Adrenal gland (tissue), 12 donors: ENCODE data around the gene AP1B1. TPM values are rescaled to one million over a fixed set of nuclear protein-coding genes. Genes with fewer than 3 reads are reported as not detected.

Source experiments
- DNase-seq, 7 donors: peaks; one replicate each; pipeline ENCODE4 v3.0.0-alpha.2; 2019 to 2020
- H3K27ac ChIP-seq, 5 donors: fragments of 200-600 bp; sonication (generic) in 4 of 5; 1 replicate in 3 of 5; 2 replicates in 2 of 5; pipeline versions ENCODE4 v1.5.1 to v1.8.0; 2016 to 2020; ENCODE audit warnings: mild to moderate bottlenecking in 1 of 5
- H3K27me3 ChIP-seq: fragments of 200-600 bp; 2 replicates; pipeline ENCODE4 v1.8.0; 2021
- H3K36me3 ChIP-seq, 2 donors: fragments of 200-600 bp; replicated peaks in 1 of 2; 1 replicate in 1 of 2; 2 replicates in 1 of 2; pipeline versions ENCODE4 v1.5.1 to v1.8.0; 2018 to 2022
- H3K4me1 ChIP-seq, 2 donors: fragments of 200-600 bp; replicated peaks in 1 of 2; 1 replicate in 1 of 2; 2 replicates in 1 of 2; pipeline versions ENCODE4 v1.5.1 to v1.8.0; 2018 to 2021
- H3K4me3 ChIP-seq, 4 donors: fragments of 200-600 bp; sonication (generic) in 3 of 4; one replicate each; pipeline ENCODE4 v1.5.1; 2016 to 2018
- H3K9me3 ChIP-seq, 3 donors: fragments of 200-600 bp; sonication (generic) in 1 of 3; replicated peaks in 1 of 3; 1 replicate in 2 of 3; 2 replicates in 1 of 3; pipeline versions ENCODE4 v1.5.1 to v1.8.0; 2016 to 2021
- POLR2A ChIP-seq, 2 donors: fragments of 450-650 bp; IDR thresholded peaks; one replicate each; pipeline ENCODE4 v1.6.1; 2017; ENCODE audit warnings: antibody characterized with exemption in 2 of 2, mild to moderate bottlenecking in 2 of 2, moderate library complexity in 1 of 2
- WGBS, 4 donors: extraction: QIAGEN DNeasy Blood & Tissue Kit in 2 of 4; methylation state at CpG; one replicate each; pipeline versions ENCODE4 v1.1.5 to v1.1.7; 2013 to 2017; 5-methylcytosine and 5-hydroxymethylcytosine counted together
- intact Hi-C, 2 donors: fragments of 100-400 bp; cut with DNase I; formaldehyde crosslinking; loops; one replicate each; pipeline versions ENCODE4 v1.14.1 to v1.15.0; 2022 to 2023
- polyA plus RNA-seq, 3 donors: library from polyadenylated mRNA; stranded (reverse); fragments of 200-250 nt in 2 of 3; fragments of 350-450 nt in 1 of 3; fragmentation: Illumina TruSeq in 1 of 3; extraction: RNeasy Lipid Tissue Mini Kit (QIAGEN cat#74804) in 1 of 3; gene quantifications; one replicate each; pipeline ENCODE4 v1.2.3, GENCODE V29; 2013 to 2014
- total RNA-seq, 9 donors: library from RNA; depleted of rRNA in 4 of 9; stranded (reverse); fragments of >200 nt in 4 of 9; fragments of 120-200 nt in 1 of 9; fragmentation: NEBNext Ultra II Directional in 1 of 9; extraction: Animal tissue kit (Norgen Biotek cat#: 25700) in 1 of 9; gene quantifications; one replicate each; pipeline versions ENCODE4 v1.1.0 to v1.2.4, GENCODE V29; 2013 to 2023
- TF ChIP-seq, protein P1 (sequence below), 6 experiments: fragments of 450-650 bp in 4 of 6; fragments of 200-600 bp in 2 of 6; sonication (generic) in 1 of 6; IDR thresholded peaks; 1 replicate in 5 of 6; 2 replicates in 1 of 6; pipeline versions ENCODE4 v1.5.1 to v1.8.0; 2016 to 2021; ENCODE audit warnings: antibody characterized with exemption in 6 of 6, mild to moderate bottlenecking in 2 of 6, moderate library complexity in 1 of 6
- donor health status: healthy with polysubstance abuse.
- donor health status: Bipolar disorder and iron deficiency.
- donor health status: DM: yes; HTN: yes; CAD: no.
- donor health status: DM: no; HTN: no; CAD: no.
- donor health status: DM: no; HTN: no; CAD: no.
- donor health status: DM: yes; HTN: yes; CAD: no.

The AP1B1 gene
- total and polyA plus RNA-seq, 12 donors: 47.6 to 190 (median 109) TPM

DNA sequence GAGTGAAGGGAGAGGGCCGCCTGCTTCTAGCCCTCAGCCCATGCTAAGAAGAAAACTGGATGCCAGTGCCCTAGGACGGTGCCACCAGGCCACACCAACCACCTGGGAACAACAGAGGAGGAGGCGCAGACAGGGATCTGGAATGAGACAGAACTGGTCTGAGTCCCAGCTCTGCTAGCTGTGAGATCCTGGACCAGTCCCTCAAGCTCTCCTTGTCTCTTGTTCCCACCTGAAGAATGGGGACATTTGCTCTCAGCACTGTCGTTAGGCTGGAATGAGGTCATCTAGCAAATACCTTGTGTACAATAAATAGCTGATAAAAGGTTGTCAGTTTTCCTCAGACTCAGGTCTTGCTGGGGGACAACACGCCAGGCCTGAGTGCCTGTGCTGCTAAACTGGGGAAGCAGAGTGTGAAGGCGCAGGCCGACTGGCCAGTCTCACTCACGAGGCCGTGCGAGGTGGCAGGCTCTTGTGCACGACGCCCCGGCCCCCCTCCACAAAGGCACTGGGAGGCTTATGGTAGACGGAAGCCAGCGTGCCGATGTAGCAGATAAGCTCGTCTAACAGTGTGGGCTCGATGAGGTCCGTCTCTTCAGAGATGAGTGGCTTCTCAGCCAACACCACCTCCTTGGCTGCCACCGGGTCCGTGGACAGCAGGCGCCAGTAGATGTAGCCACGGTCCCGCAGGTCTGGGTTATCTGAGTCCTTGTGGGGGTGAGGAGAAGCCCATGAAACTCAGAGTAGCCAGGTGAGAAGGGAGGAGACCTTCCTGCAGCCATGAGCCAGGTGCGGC, 47.1 kb downstream of the AP1B1 start:
- Histone ChIP-seq H3K4me3 (no peak overlapping the region), H3K36me3 (peaks cover 0 to 83% of the 10 kb centered on the region in 2 donors), H3K27ac (no peak overlapping the region), H3K27me3 (no peaks in the 10 kb centered on the region), H3K9me3 (no peaks in the 10 kb centered on the region), H3K4me1 (peaks cover 0 to 20% of the 10 kb centered on the region in 2 donors)
- DNase-seq: no peak
- WGBS, 4 donors: 94 to 97% (median 95%) methylated on average over 23 to 25 of the region's 25 CpGs
- intact Hi-C loops: no loop called here
- TF ChIP-seq, protein P1, sequence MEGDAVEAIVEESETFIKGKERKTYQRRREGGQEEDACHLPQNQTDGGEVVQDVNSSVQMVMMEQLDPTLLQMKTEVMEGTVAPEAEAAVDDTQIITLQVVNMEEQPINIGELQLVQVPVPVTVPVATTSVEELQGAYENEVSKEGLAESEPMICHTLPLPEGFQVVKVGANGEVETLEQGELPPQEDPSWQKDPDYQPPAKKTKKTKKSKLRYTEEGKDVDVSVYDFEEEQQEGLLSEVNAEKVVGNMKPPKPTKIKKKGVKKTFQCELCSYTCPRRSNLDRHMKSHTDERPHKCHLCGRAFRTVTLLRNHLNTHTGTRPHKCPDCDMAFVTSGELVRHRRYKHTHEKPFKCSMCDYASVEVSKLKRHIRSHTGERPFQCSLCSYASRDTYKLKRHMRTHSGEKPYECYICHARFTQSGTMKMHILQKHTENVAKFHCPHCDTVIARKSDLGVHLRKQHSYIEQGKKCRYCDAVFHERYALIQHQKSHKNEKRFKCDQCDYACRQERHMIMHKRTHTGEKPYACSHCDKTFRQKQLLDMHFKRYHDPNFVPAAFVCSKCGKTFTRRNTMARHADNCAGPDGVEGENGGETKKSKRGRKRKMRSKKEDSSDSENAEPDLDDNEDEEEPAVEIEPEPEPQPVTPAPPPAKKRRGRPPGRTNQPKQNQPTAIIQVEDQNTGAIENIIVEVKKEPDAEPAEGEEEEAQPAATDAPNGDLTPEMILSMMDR (IDR thresholded peaks at IDR 0.05): no peak
- no peak for TF ChIP-seq POLR2A (IDR thresholded peaks at IDR 0.05)

DNA sequence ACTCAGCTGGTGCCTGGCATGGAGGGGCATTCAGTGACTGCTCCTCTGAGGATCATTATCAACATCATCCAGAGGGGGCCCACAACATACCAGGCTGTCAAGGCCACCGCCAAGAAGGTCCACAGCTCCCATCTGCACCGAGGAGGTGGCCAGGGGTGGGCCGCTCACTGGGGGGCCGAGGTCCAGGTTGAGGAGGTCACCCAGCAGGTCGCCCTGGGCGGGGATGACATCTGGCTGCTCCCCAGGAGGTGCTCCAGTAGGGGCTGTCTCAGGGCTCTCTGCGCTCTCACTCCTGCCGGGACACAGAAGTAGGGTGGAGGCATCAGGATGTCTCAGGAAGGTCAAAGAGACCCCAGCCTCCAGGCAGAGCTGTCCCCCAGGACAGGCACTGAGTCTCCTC, 47.8 kb downstream of the AP1B1 start:
- TF ChIP-seq, protein P1 (IDR thresholded peaks at IDR 0.05): no peak
- TF ChIP-seq POLR2A (IDR thresholded peaks at IDR 0.05): no peak
- WGBS, 4 donors: 79 to 94% (median 90%) methylated on average over 8 of the region's 8 CpGs; no CpG with 5 or more reads in 1 of the 4 donors
- H3K9me3 ChIP-seq: no peaks in the 10 kb centered on the region
- H3K4me3 ChIP-seq: no peak overlapping the region
- no peak overlapping the region for H3K27ac ChIP-seq
- intact Hi-C loops: no loop called here
- no peak for DNase-seq
- H3K27me3 ChIP-seq: no peaks in the 10 kb centered on the region
- peaks cover 0 to 83% of the 10 kb centered on the region in 2 donors for H3K36me3 ChIP-seq
- peaks cover 0 to 20% of the 10 kb centered on the region in 2 donors for H3K4me1 ChIP-seq

DNA sequence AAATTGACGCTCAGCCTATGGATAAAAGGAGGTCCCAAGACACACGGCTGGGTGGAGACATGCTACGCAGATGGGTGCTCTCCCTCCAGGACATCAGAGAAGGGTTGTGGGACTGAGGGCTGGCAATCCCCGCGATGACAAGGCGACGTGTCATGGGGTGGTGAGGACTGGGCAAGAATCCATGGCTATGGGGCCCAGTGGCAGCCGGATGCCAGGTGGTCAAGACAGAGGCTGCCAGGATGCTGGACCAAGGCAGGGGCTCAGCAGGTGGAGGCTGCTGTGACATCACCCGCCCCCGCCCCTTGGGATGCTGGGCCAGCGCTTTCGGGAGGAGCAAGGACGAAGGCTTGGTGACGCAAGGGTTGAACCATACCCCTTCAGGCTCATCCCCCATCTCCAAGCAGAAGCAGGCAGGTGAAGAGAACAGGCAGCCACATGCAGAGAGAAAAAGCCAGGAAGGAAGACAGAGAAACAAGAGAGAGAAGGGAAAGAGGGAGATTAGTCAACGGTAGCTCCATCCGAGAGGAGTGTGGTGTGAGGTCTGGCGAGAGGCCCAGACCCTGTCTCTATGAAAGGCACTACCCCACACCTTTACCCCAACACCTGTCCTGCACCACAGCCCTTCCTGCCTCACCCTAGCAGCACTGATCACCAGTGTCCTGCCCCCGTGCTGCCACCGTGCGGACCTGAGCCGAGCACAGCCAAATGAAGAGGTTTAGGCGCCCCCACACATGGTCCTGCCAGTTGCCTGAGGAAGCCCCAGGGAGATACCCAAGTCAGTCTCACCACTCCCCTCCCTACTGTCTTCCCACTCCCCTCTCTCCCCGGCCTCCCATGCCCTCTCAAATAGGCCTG, 48.8 kb downstream of the AP1B1 start:
- intact Hi-C loops: no loop called here
- DNase-seq: no peak
- no peaks in the 10 kb centered on the region for H3K9me3 ChIP-seq
- H3K4me1 ChIP-seq: peaks cover 0 to 16% of the 10 kb centered on the region in 2 donors
- WGBS, 4 donors: 90 to 96% (median 92%) methylated on average over 14 to 23 of the region's 23 CpGs
- no peak overlapping the region for H3K27ac ChIP-seq
- TF ChIP-seq, protein P1 (IDR thresholded peaks at IDR 0.05): no peak
- no peak for TF ChIP-seq POLR2A (IDR thresholded peaks at IDR 0.05)
- no peaks in the 10 kb centered on the region for H3K27me3 ChIP-seq
- H3K36me3 ChIP-seq: peaks cover 0 to 89% of the 10 kb centered on the region in 2 donors
- no peak overlapping the region for H3K4me3 ChIP-seq

DNA sequence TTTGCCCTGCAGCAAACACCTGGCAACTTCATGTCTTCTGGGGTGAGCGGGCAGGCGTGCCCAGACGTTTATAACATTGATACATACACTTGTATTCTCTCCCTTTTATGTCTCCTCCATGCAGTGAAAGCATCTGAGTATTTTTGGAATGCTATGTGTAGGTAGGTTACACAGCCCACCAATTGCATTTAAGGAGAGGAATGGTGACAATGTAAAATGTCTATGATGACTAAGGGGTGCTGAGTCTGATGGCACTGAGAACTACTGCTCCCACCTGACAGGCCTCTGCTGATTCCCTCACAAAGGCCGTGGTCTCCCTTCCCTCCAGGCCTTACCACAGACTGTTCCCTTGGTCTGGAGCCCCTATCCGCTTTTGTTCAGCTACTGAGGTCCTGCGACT, 50.0 kb downstream of the AP1B1 start:
- no peak for DNase-seq
- Histone ChIP-seq H3K4me3 (no peak overlapping the region), H3K9me3 (no peaks in the 10 kb centered on the region), H3K27me3 (no peaks in the 10 kb centered on the region), H3K4me1 (peaks cover 0 to 7% of the 10 kb centered on the region in 2 donors), H3K36me3 (peaks cover 0 to 96% of the 10 kb centered on the region in 2 donors), H3K27ac (no peak overlapping the region)
- 92 to 97% (median 93%) methylated on average over 6 of the region's 6 CpGs for WGBS, 4 donors
- TF ChIP-seq, protein P1 (IDR thresholded peaks at IDR 0.05): no peak
- TF ChIP-seq POLR2A (IDR thresholded peaks at IDR 0.05): no peak
- intact Hi-C loops: no loop called here
